ENCODE results near the gene CEACAM19.

The CEACAM19 gene

DNA sequence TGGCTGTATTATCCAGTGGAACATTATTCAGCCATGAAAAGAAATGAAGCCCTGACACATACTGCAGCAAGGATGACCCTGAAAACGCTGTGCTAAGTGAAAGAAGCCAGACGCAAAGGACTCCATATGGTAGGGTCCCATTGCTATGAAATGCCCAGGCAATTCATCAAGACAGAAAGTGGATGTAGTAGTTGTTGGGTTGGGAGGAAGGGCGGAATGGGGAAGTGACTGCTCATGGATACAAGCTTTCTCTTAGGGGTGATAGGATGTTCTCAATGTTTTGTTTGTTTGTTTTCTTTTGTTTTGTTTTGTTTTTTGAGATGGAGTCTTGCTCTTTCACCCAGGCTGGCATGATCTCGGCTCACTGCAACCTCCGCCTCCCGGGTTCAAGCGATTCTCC lies 16.6 kb downstream of the CEACAM19 start:
- Histone ChIP-seq H3K36me3 (ENCODE audit: insufficient read depth, low read length) (no peaks in the 10 kb centered on the region), H3K9ac (ENCODE audit: low read depth, low read length, poor library complexity, severe bottlenecking) (no peak overlapping the region), H2AFZ (ENCODE audit: low read length) (no peak overlapping the region), H3K27me3 (ENCODE audit: insufficient read depth, low read length, poor library complexity, severe bottlenecking) (no peaks in the 10 kb centered on the region), H4K20me1 (ENCODE audit: insufficient read depth, low read length, poor library complexity, severe bottlenecking) (no peaks in the 10 kb centered on the region), H3K4me1 (ENCODE audit: insufficient read depth, low read length, poor library complexity, severe bottlenecking) (peaks cover 8% of the 10 kb centered on the region), H3K79me2 (ENCODE audit: insufficient read depth, low read length) (no peaks in the 10 kb centered on the region), H3F3A (ENCODE audit: low read depth) (no peaks in the 10 kb centered on the region), H3K9me2 (replicated peaks; ENCODE audit: low read depth, low read length) (no peaks in the 10 kb centered on the region), H3K4me3 (ENCODE audit: low read length, poor library complexity, severe bottlenecking) (no peak overlapping the region), H3K4me2 (ENCODE audit: low read depth, low read length, poor library complexity, severe bottlenecking) (no peak overlapping the region), H3K9me3 (ENCODE audit: insufficient read depth, low read depth, low read length) (no peaks in the 10 kb centered on the region)
- no peak for TF ChIP-seq EZH2phosphoT487 (IDR thresholded peaks at IDR 0.05; ENCODE audit: borderline replicate concordance)
- TF ChIP-seq, protein P1, sequence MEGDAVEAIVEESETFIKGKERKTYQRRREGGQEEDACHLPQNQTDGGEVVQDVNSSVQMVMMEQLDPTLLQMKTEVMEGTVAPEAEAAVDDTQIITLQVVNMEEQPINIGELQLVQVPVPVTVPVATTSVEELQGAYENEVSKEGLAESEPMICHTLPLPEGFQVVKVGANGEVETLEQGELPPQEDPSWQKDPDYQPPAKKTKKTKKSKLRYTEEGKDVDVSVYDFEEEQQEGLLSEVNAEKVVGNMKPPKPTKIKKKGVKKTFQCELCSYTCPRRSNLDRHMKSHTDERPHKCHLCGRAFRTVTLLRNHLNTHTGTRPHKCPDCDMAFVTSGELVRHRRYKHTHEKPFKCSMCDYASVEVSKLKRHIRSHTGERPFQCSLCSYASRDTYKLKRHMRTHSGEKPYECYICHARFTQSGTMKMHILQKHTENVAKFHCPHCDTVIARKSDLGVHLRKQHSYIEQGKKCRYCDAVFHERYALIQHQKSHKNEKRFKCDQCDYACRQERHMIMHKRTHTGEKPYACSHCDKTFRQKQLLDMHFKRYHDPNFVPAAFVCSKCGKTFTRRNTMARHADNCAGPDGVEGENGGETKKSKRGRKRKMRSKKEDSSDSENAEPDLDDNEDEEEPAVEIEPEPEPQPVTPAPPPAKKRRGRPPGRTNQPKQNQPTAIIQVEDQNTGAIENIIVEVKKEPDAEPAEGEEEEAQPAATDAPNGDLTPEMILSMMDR (conservative IDR thresholded peaks at IDR 0.05; ENCODE audit: low read length), result no peak

DNA sequence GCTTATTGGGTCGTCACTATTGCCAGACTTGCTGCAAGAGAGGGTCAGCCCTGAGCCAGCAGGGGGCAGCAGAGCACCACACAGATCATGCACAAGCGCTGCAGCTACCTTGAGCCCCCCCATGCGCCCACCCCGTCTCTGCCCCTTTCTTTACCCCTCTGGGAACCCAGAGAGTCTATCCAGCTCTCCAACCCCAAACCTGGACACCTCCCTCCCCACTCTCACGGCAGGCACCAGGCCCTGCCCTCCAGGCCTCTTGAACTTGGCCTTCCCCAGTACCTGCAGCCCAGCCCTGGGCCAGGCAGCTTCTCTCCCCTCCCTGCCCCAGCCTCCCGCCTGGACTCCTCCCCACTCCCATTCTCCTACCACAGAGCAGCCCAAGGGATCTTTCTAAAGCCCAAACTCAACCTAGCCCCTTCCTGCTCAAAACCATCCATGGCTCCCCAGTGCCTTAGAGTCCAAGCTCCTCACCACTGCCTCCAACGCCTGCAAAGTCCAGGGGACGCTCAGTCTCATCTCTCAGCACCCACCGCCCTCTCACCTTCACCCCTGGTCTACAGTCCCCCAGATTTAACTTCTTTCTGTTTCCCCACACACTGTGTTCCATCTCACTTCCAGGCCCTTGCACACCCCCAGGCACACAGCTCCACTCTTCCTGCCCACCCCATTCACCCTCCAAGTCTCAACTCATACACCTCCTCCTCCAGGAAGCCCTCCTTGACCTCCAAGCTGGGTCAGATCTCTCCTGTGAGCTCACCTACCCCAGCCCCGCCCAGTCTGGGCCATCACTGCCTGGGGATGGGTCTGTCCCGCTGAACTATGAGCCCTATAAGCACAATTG lies 18.2 kb downstream of the CEACAM19 start:
- Histone ChIP-seq H3K79me2 (ENCODE audit: insufficient read depth, low read length) (no peaks in the 10 kb centered on the region), H3K4me1 (ENCODE audit: insufficient read depth, low read length, poor library complexity, severe bottlenecking) (peaks cover 8% of the 10 kb centered on the region)
- TF ChIP-seq EZH2phosphoT487 (IDR thresholded peaks at IDR 0.05; ENCODE audit: borderline replicate concordance), result no peak
- TF ChIP-seq, protein P1 (conservative IDR thresholded peaks at IDR 0.05; ENCODE audit: low read length), result peak; percentile 91

DNA sequence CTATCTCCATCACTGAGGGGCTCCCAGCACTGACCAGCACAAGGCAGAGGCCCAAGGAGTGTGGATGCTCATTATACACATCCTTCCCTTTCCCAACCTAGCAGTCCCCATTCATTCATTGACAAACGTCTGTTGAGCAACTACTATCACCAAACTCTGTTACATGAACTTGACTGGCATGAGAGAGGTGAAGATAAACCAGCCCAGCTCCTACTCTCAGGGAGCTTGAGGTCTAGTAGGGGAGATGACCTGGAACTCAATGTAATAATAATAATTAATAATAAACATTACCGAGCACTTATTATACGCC lies 18.8 kb downstream of the CEACAM19 start:
- H2AFZ ChIP-seq (ENCODE audit: low read length), result no peak overlapping the region
- no peaks in the 10 kb centered on the region for H3F3A ChIP-seq (ENCODE audit: low read depth)

More for the DNA sequence above, 18.2 kb downstream of the CEACAM19 start:
- no peaks in the 10 kb centered on the region for H4K20me1 ChIP-seq (ENCODE audit: insufficient read depth, low read length, poor library complexity, severe bottlenecking)
- H3K36me3 ChIP-seq (ENCODE audit: insufficient read depth, low read length), result no peaks in the 10 kb centered on the region
- no peaks in the 10 kb centered on the region for H3K9me3 ChIP-seq (ENCODE audit: insufficient read depth, low read depth, low read length)
- 0 out of 2 replicates have a peak overlapping the region, but pooled peaks have one; percentile 58 for H2AFZ ChIP-seq (ENCODE audit: low read length)
- peak overlapping the region; percentile 7 for H3K4me2 ChIP-seq (ENCODE audit: low read depth, low read length, poor library complexity, severe bottlenecking)
- no peaks in the 10 kb centered on the region for H3F3A ChIP-seq (ENCODE audit: low read depth)
- no peaks in the 10 kb centered on the region for H3K27me3 ChIP-seq (ENCODE audit: insufficient read depth, low read length, poor library complexity, severe bottlenecking)
- no peak overlapping the region for H3K4me3 ChIP-seq (ENCODE audit: low read length, poor library complexity, severe bottlenecking)
- H3K9me2 ChIP-seq (replicated peaks; ENCODE audit: low read depth, low read length), result no peaks in the 10 kb centered on the region
- no peak overlapping the region for H3K9ac ChIP-seq (ENCODE audit: low read depth, low read length, poor library complexity, severe bottlenecking)

More for the DNA sequence above, 18.8 kb downstream of the CEACAM19 start:
- TF ChIP-seq, protein P1 (conservative IDR thresholded peaks at IDR 0.05; ENCODE audit: low read length), result no peak
- no peak for TF ChIP-seq EZH2phosphoT487 (IDR thresholded peaks at IDR 0.05; ENCODE audit: borderline replicate concordance)
- no peaks in the 10 kb centered on the region for H3K9me2 ChIP-seq (replicated peaks; ENCODE audit: low read depth, low read length)
- no peaks in the 10 kb centered on the region for H3K27me3 ChIP-seq (ENCODE audit: insufficient read depth, low read length, poor library complexity, severe bottlenecking)
- no peak overlapping the region for H3K9ac ChIP-seq (ENCODE audit: low read depth, low read length, poor library complexity, severe bottlenecking)
- no peaks in the 10 kb centered on the region for H3K9me3 ChIP-seq (ENCODE audit: insufficient read depth, low read depth, low read length)
- H3K4me2 ChIP-seq (ENCODE audit: low read depth, low read length, poor library complexity, severe bottlenecking), result no peak overlapping the region
- no peaks in the 10 kb centered on the region for H4K20me1 ChIP-seq (ENCODE audit: insufficient read depth, low read length, poor library complexity, severe bottlenecking)
- no peaks in the 10 kb centered on the region for H3K79me2 ChIP-seq (ENCODE audit: insufficient read depth, low read length)
- H3K4me1 ChIP-seq (ENCODE audit: insufficient read depth, low read length, poor library complexity, severe bottlenecking), result peaks cover 8% of the 10 kb centered on the region
- H3K4me3 ChIP-seq (ENCODE audit: low read length, poor library complexity, severe bottlenecking), result no peak overlapping the region
- no peaks in the 10 kb centered on the region for H3K36me3 ChIP-seq (ENCODE audit: insufficient read depth, low read length)

Data from Loucy (cell line).